ENCODE measurements around the gene MYLK3. TPM values are rescaled to one million over a fixed set of nuclear protein-coding genes. Genes with fewer than 3 reads are reported as not detected.

Gene MYLK3
- total and polyA plus RNA-seq, 9 donors: 0.24 to 2.0 (median 0.68) TPM

DNA sequence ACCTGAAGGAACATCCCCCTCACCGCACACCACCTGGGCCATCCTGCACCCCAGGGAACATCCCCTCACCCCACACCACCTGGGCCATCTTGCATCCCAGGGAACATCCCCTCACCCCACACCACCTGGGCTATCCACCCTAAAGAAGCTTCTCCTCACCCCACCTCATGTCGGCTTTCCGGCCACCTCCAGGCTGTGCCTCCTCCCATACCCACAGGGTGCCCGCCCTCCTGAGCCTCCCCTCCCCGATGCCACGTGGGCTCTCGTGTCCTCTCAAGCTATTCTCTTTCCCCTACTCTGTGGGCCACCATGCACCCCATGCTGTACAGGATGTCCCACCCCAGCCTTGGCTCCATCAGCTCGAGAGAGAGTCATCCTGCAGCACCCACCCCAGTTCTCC, 18.0 kb downstream of the MYLK3 start:
- Histone ChIP-seq H3K4me1 (ENCODE audit: insufficient read depth) (no peaks in the 10 kb centered on the region), H3K27me3 (no peaks in the 10 kb centered on the region), H3K9me3 (no peaks in the 10 kb centered on the region), H3K27ac (no peak overlapping the region), H3K4me3 (no peak overlapping the region), H3K36me3 (no peaks in the 10 kb centered on the region)
- TF ChIP-seq, protein P1, sequence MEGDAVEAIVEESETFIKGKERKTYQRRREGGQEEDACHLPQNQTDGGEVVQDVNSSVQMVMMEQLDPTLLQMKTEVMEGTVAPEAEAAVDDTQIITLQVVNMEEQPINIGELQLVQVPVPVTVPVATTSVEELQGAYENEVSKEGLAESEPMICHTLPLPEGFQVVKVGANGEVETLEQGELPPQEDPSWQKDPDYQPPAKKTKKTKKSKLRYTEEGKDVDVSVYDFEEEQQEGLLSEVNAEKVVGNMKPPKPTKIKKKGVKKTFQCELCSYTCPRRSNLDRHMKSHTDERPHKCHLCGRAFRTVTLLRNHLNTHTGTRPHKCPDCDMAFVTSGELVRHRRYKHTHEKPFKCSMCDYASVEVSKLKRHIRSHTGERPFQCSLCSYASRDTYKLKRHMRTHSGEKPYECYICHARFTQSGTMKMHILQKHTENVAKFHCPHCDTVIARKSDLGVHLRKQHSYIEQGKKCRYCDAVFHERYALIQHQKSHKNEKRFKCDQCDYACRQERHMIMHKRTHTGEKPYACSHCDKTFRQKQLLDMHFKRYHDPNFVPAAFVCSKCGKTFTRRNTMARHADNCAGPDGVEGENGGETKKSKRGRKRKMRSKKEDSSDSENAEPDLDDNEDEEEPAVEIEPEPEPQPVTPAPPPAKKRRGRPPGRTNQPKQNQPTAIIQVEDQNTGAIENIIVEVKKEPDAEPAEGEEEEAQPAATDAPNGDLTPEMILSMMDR (IDR thresholded peaks at IDR 0.05): no peak
- TF ChIP-seq EP300 (IDR thresholded peaks at IDR 0.05) (no peak), POLR2A (IDR thresholded peaks at IDR 0.05) (no peak)
- intact Hi-C loops (cut with DNase I): no loop called here
- WGBS, 3 donors: 91 to 95% (median 92%) methylated on average over 8 of the region's 8 CpGs
- no peak for DNase-seq

DNA sequence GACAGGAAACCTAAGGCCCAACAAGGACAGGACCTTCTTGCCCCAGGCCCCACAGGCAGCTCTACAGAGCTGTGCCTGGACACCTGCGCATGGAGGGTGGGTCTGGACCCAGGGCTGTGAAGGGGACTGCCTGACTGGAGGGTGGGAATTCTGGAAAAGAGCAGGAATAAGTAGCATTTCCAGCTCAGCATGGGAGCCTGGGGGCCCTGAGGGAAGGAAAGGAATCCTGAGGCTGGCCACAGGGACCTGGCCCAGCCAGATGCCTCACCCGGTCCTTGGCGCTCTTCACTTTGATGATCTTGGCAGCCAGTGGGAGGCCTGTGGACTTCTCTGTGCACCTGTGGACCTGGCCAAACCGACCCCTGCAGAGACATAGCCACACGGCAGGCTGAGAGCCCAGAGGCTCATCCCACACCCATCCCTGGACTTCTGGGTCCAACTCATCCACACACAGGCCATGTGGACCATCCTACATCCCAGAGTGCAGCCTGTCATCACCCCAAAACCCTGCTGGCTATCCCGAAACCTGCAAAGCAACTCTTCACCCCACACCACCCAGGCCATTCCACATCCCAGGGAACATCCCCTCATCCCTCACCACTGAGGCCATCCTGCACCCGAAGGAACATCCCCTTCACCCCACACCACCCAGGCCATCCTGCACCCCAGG, 18.7 kb downstream of the MYLK3 start:
- no peak for DNase-seq

DNA sequence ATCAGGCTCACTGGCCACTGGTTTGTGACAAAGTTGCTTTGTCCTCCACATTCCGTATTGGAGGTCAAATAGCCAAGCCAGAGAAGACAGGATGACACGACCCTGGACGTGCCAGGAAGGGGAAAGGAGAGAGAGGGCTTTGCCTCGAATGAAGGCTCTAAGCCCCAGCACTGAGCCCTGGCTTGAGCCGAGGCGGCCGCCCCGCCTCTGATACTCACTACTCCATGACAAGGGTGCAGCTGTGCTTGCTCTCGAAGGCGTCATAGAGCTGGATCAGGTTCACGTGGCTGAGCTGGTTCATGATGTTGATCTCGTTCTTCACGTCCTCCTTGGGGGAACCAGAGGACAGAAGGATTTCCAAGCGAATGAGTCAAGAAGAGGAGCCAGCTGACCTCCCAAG, 19.3 kb downstream of the MYLK3 start:
- 85 to 86% (median 85%) methylated on average over 14 of the region's 14 CpGs for WGBS, 3 donors
- DNase-seq: no peak
- intact Hi-C loops (cut with DNase I): no loop called here
- H3K9me3 ChIP-seq: no peaks in the 10 kb centered on the region
- no peaks in the 10 kb centered on the region for H3K4me1 ChIP-seq (ENCODE audit: insufficient read depth)
- H3K27me3 ChIP-seq: no peaks in the 10 kb centered on the region
- no peak overlapping the region for H3K4me3 ChIP-seq
- H3K36me3 ChIP-seq: no peaks in the 10 kb centered on the region
- TF ChIP-seq POLR2A (IDR thresholded peaks at IDR 0.05): no peak
- TF ChIP-seq, protein P1 (IDR thresholded peaks at IDR 0.05): no peak
- TF ChIP-seq EP300 (IDR thresholded peaks at IDR 0.05): no peak
- no peak overlapping the region for H3K27ac ChIP-seq

More for the DNA sequence above, 18.7 kb downstream of the MYLK3 start:
- H3K36me3 ChIP-seq: no peaks in the 10 kb centered on the region
- no peaks in the 10 kb centered on the region for H3K27me3 ChIP-seq
- WGBS, 3 donors: 86 to 92% (median 91%) methylated on average over 7 of the region's 7 CpGs
- H3K4me3 ChIP-seq: no peak overlapping the region
- no peak for TF ChIP-seq EP300 (IDR thresholded peaks at IDR 0.05)
- no peak for TF ChIP-seq POLR2A (IDR thresholded peaks at IDR 0.05)
- TF ChIP-seq, protein P1 (IDR thresholded peaks at IDR 0.05): no peak
- H3K4me1 ChIP-seq (ENCODE audit: insufficient read depth): no peaks in the 10 kb centered on the region
- intact Hi-C loops (cut with DNase I): no loop called here
- no peaks in the 10 kb centered on the region for H3K9me3 ChIP-seq
- H3K27ac ChIP-seq: no peak overlapping the region

DNA sequence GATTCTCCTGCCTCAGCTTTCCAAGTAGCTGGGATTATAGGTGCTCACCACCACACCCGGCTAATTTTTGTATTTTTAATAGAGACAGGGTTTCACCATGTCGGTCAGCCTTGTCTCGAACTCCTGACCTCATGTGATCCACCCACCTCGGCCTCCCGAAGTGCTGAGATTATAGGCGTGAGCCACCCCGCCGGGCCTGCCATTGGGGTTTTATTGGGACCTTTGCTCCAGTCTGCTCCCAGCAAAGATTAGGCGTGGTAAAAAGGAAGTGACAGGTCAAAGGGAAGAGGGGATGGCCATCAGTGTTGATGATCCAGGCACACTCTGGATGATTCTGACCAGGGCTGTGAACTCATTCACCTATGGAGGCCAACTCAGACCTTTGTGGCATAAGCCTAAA, 20.5 kb downstream of the MYLK3 start:
- Histone ChIP-seq H3K27ac (no peak overlapping the region), H3K4me1 (ENCODE audit: insufficient read depth) (no peaks in the 10 kb centered on the region), H3K9me3 (no peaks in the 10 kb centered on the region), H3K36me3 (no peaks in the 10 kb centered on the region), H3K4me3 (no peak overlapping the region), H3K27me3 (no peaks in the 10 kb centered on the region)
- TF ChIP-seq POLR2A (IDR thresholded peaks at IDR 0.05) (no peak), EP300 (IDR thresholded peaks at IDR 0.05) (no peak)
- TF ChIP-seq, protein P1 (IDR thresholded peaks at IDR 0.05): no peak
- intact Hi-C loops (cut with DNase I): no loop called here
- no peak for DNase-seq
- 87 to 92% (median 89%) methylated on average over 9 of the region's 9 CpGs for WGBS, 3 donors
